Measurements from ENCODE around the gene TSHB. TPM values are rescaled to one million over a fixed set of nuclear protein-coding genes. Genes with fewer than 3 reads are reported as not detected.

Gene TSHB
- total and polyA plus RNA-seq, 3 donors from 2014 or later = not detected

- intact Hi-C loops (cut with DNase I; ENCODE audit: low total_unique reads) = no loop called here
- Histone ChIP-seq H3K4me3 (no peak overlapping the region), H3K27me3 (no peaks in the 10 kb centered on the region), H3K9me3 (no peaks in the 10 kb centered on the region), H3K36me3 (ENCODE audit: low read depth, missing control alignments) (no peaks in the 10 kb centered on the region), H3K4me1 (peaks cover 7% of the 10 kb centered on the region), H3K27ac (no peak overlapping the region)
- no peak for TF ChIP-seq CTCF (IDR thresholded peaks at IDR 0.05)
- TF ChIP-seq POLR2A (IDR thresholded peaks at IDR 0.05) = no peak
- WGBS, 2 donors = 41 to 55% methylated on average over 4 of the region's 4 CpGs
- DNase-seq = peak; percentile 77
Observed at GRCh38 chr1:115076384-115076915, 46.8 kb downstream of the TSHB start.

GRCh38 chr1:115077286-115077983 lies 47.8 kb downstream of the TSHB start:
- Histone ChIP-seq H3K9me3 (no peaks in the 10 kb centered on the region), H3K4me3 (no peak overlapping the region), H3K27ac (no peak overlapping the region), H3K4me1 (peaks cover 7% of the 10 kb centered on the region), H3K27me3 (no peaks in the 10 kb centered on the region), H3K36me3 (ENCODE audit: low read depth, missing control alignments) (no peaks in the 10 kb centered on the region)
- no peak for DNase-seq
- 78 to 79% methylated on average over 5 of the region's 5 CpGs for WGBS, 2 donors
- intact Hi-C loops (cut with DNase I; ENCODE audit: low total_unique reads) = no loop called here
- TF ChIP-seq POLR2A (IDR thresholded peaks at IDR 0.05) = no peak
- no peak for TF ChIP-seq CTCF (IDR thresholded peaks at IDR 0.05)

GRCh38 chr1:115077984-115078330 lies 48.3 kb downstream of the TSHB start:
- TF ChIP-seq POLR2A (IDR thresholded peaks at IDR 0.05) (no peak), CTCF (IDR thresholded peaks at IDR 0.05) (no peak)
- Histone ChIP-seq H3K4me3 (no peak overlapping the region), H3K36me3 (ENCODE audit: low read depth, missing control alignments) (no peaks in the 10 kb centered on the region), H3K27me3 (no peaks in the 10 kb centered on the region), H3K9me3 (no peaks in the 10 kb centered on the region), H3K4me1 (peaks cover 7% of the 10 kb centered on the region), H3K27ac (no peak overlapping the region)
- WGBS, 2 donors = 100% methylated on average over 1 of the region's 1 CpG
- intact Hi-C loops (cut with DNase I; ENCODE audit: low total_unique reads) = no loop called here
- no peak for DNase-seq

- intact Hi-C loops (cut with DNase I; ENCODE audit: low total_unique reads) = no loop called here
- DNase-seq = no peak
- H3K9me3 ChIP-seq = no peaks in the 10 kb centered on the region
- H3K4me3 ChIP-seq = no peak overlapping the region
- H3K27me3 ChIP-seq = no peaks in the 10 kb centered on the region
- WGBS, 2 donors = 73 to 77% methylated on average over 4 of the region's 4 CpGs
- H3K4me1 ChIP-seq = peaks cover 7% of the 10 kb centered on the region
- H3K36me3 ChIP-seq (ENCODE audit: low read depth, missing control alignments) = no peaks in the 10 kb centered on the region
- TF ChIP-seq CTCF (IDR thresholded peaks at IDR 0.05) = no peak
- no peak overlapping the region for H3K27ac ChIP-seq
Observed at GRCh38 chr1:115078708-115079107, 49.1 kb downstream of the TSHB start.

GRCh38 chr1:115082949-115083348 lies 53.3 kb downstream of the TSHB start:
- no peak overlapping the region for H3K4me3 ChIP-seq
- no peak overlapping the region for H3K27ac ChIP-seq
- no peaks in the 10 kb centered on the region for H3K36me3 ChIP-seq (ENCODE audit: low read depth, missing control alignments)
- no peaks in the 10 kb centered on the region for H3K4me1 ChIP-seq
- H3K9me3 ChIP-seq = no peaks in the 10 kb centered on the region
- TF ChIP-seq CTCF (IDR thresholded peaks at IDR 0.05) (no peak), POLR2A (IDR thresholded peaks at IDR 0.05) (no peak)
- WGBS, 2 donors = 81 to 91% methylated on average over 6 of the region's 6 CpGs
- H3K27me3 ChIP-seq = no peaks in the 10 kb centered on the region
- DNase-seq = no peak
- intact Hi-C loops (cut with DNase I; ENCODE audit: low total_unique reads) = no loop called here
